T-cell (primary cell): ENCODE results near the gene CLOCK. TPM values are rescaled to one million over a fixed set of nuclear protein-coding genes. Genes with fewer than 3 reads are reported as not detected.

ENCODE experiments used
- ATAC-seq, 4 experiments: fragments of 200-7000 bp in 3 of 4; fragments of 150-1000 bp in 1 of 4; cut with Tn5 transposase; replicated peaks in 1 of 4; 1 replicate in 3 of 4; 2 replicates in 1 of 4; pipeline ENCODE4 v1.10.0; 2021; ENCODE audit warnings: moderate library complexity in 3 of 4, mild to moderate bottlenecking in 2 of 4, moderate number of reproducible peaks in 1 of 4
- CTCF ChIA-PET, 2 donors: fragments of 300-600 bp; sonication (Branson Sonifier 250); formaldehyde crosslinking; loops; one replicate each; lab custom pipeline; 2022; ENCODE audit warnings: antibody characterized with exemption in 2 of 2; lab: Charles Lee
- POLR2A ChIA-PET, 2 donors: fragments of 300-600 bp; sonication (Branson Sonifier 250); formaldehyde crosslinking; loops; one replicate each; lab custom pipeline; 2022; ENCODE audit warnings: antibody characterized with exemption in 2 of 2; lab: Charles Lee
- DNase-seq, 35 experiments: peaks; one replicate each; pipeline versions ENCODE4 v3.0.0 to v3.0.0-alpha.2; 2013 to 2023
- H3K27ac ChIP-seq: one replicate; pipeline ENCODE4 v1.5.1; 2013; ENCODE audit warnings: low read length
- H3K27me3 ChIP-seq, 2 experiments: replicated peaks in 1 of 2; 1 replicate in 1 of 2; 2 replicates in 1 of 2; pipeline versions ENCODE4 v1.6.1 to v1.7.0; 2013; ENCODE audit warnings: low read length in 1 of 2, mixed read lengths in 1 of 2; ENCODE audit not compliant: control insufficient read depth in 2 of 2, insufficient read depth in 2 of 2; ENCODE audit errors: extremely low read depth in 1 of 2
- H3K36me3 ChIP-seq, 2 donors: 1 replicate in 1 of 2; 2 replicates in 1 of 2; pipeline versions ENCODE4 v1.6.1 to v1.7.0; 2013; ENCODE audit warnings: low read length in 1 of 2; ENCODE audit not compliant: control insufficient read depth in 2 of 2, insufficient read depth in 1 of 2; ENCODE audit errors: extremely low read depth in 1 of 2
- H3K4me1 ChIP-seq, 2 experiments: 1 replicate in 1 of 2; 2 replicates in 1 of 2; pipeline versions ENCODE4 v1.6.1 to v1.7.0; 2013; ENCODE audit warnings: low read length in 2 of 2, mixed read lengths in 1 of 2; ENCODE audit not compliant: insufficient read depth in 2 of 2, control insufficient read depth in 1 of 2; ENCODE audit errors: extremely low read depth in 1 of 2
- H3K4me3 ChIP-seq, 2 donors: 1 replicate in 1 of 2; 2 replicates in 1 of 2; pipeline versions ENCODE4 v1.5.1 to v1.7.0; 2013; ENCODE audit warnings: mild to moderate bottlenecking in 2 of 2, low read length in 1 of 2, moderate library complexity in 1 of 2; ENCODE audit not compliant: control insufficient read depth in 1 of 2; ENCODE audit errors: extremely low read depth in 1 of 2
- H3K9me3 ChIP-seq: 2 replicates; pipeline ENCODE4 v1.7.0; 2013
- H3K27ac Mint-ChIP-seq, 2 donors: one replicate each; pipeline ENCODE4 v1.8.0; 2020 to 2021; ENCODE audit warnings: mild to moderate bottlenecking in 2 of 2, mixed read lengths in 2 of 2
- H3K27me3 Mint-ChIP-seq, 2 donors: one replicate each; pipeline ENCODE4 v1.8.0; 2021 to 2022; ENCODE audit warnings: mixed read lengths in 2 of 2
- H3K36me3 Mint-ChIP-seq: one replicate; pipeline ENCODE4 v1.8.0; 2021; ENCODE audit warnings: mixed read lengths
- H3K4me1 Mint-ChIP-seq, 3 donors: one replicate each; pipeline ENCODE4 v1.8.0; 2020 to 2022; ENCODE audit warnings: mixed read lengths in 3 of 3, mild to moderate bottlenecking in 1 of 3
- H3K4me3 Mint-ChIP-seq, 3 donors: one replicate each; pipeline ENCODE4 v1.8.0; 2020 to 2022; ENCODE audit warnings: mild to moderate bottlenecking in 3 of 3, mixed read lengths in 3 of 3, moderate library complexity in 3 of 3
- H3K9me3 Mint-ChIP-seq, 3 donors: one replicate each; pipeline ENCODE4 v1.8.0; 2020 to 2022; ENCODE audit warnings: mixed read lengths in 3 of 3
- whole genome bisulfite sequencing: methylation state at CpG from one replicate; pipeline ENCODE4 v1.1.5; 2013; ENCODE audit warnings: missing lambda C conversion rate; ENCODE audit not compliant: insufficient coverage; 5-methylcytosine and 5-hydroxymethylcytosine counted together
- total RNA-seq, 35 experiments: library from RNA in 6 of 35; stranded (reverse) in 6 of 35; fragments of 120-200 nt in 1 of 35; gene quantifications; one replicate each; pipeline versions ENCODE4 v1.2.1 to v1.2.4 and lab custom pipeline; 2013 to 2026

Gene CLOCK
- total RNA-seq, 5 donors from 2014 or later (not counting 1 experiment from before 2014, with no cell fraction given): 9.5 to 16.0 (median 11.6) TPM

GRCh38 chr4:55488716-55489115 is 58.0 kb downstream of the CLOCK start:
- Histone ChIP-seq H3K4me3 (no peak overlapping the region), H3K36me3 (peaks cover 0 to 13% of the 10 kb centered on the region in 2 donors), H3K27me3 (no peaks in the 10 kb centered on the region), H3K9me3 (no peaks in the 10 kb centered on the region), H3K4me1 (no peaks in the 10 kb centered on the region), H3K27ac (no peak overlapping the region)
- ChIA-PET CTCF (no interaction called here), POLR2A (no interaction called here)
- ATAC-seq (no peak), DNase-seq (no peak)
- H3K4me3 Mint-ChIP-seq: no peak overlapping the region
- H3K27me3 Mint-ChIP-seq: no peaks in the 10 kb centered on the region
- WGBS: 100% methylated on average over 1 of the region's 3 CpGs
- no peaks in the 10 kb centered on the region for H3K9me3 Mint-ChIP-seq
- H3K27ac Mint-ChIP-seq: no peak overlapping the region
- H3K36me3 Mint-ChIP-seq: peaks cover 17% of the 10 kb centered on the region
- H3K4me1 Mint-ChIP-seq: peaks cover 5 to 16% (median 12%) of the 10 kb centered on the region in 3 donors

GRCh38 chr4:55485821-55486220 is 60.9 kb downstream of the CLOCK start:
- Histone ChIP-seq H3K4me1 (no peaks in the 10 kb centered on the region), H3K27ac (no peak overlapping the region), H3K27me3 (no peaks in the 10 kb centered on the region), H3K36me3 (peaks cover 0 to 15% of the 10 kb centered on the region in 2 donors), H3K9me3 (no peaks in the 10 kb centered on the region), H3K4me3 (no peak overlapping the region)
- Mint-ChIP-seq H3K9me3 (no peaks in the 10 kb centered on the region), H3K4me3 (no peak overlapping the region), H3K27me3 (no peaks in the 10 kb centered on the region), H3K27ac (no peak overlapping the region), H3K4me1 (peaks cover 0 to 3% (median 2%) of the 10 kb centered on the region in 3 donors), H3K36me3 (peaks cover 22% of the 10 kb centered on the region)
- ATAC-seq (no peak), DNase-seq (no peak)
- POLR2A ChIA-PET: no interaction called here
- CTCF ChIA-PET: no interaction called here
- WGBS: no CpG with 5 or more reads among the region's 1 CpG

- DNase-seq: no peak
- H3K9me3 ChIP-seq: no peaks in the 10 kb centered on the region
- Mint-ChIP-seq H3K9me3 (no peaks in the 10 kb centered on the region), H3K4me1 (no peaks in the 10 kb centered on the region), H3K4me3 (no peak overlapping the region), H3K27ac (no peak overlapping the region), H3K27me3 (no peaks in the 10 kb centered on the region), H3K36me3 (peaks cover 18% of the 10 kb centered on the region)
- CTCF ChIA-PET: no interaction called here
- no peak overlapping the region for H3K27ac ChIP-seq
- H3K36me3 ChIP-seq: peaks cover 0 to 8% of the 10 kb centered on the region in 2 donors
- H3K4me3 ChIP-seq: no peak overlapping the region
- no peaks in the 10 kb centered on the region for H3K4me1 ChIP-seq
- ATAC-seq: no peak
- POLR2A ChIA-PET: no interaction called here
- H3K27me3 ChIP-seq: no peaks in the 10 kb centered on the region
- 100% methylated on average over 1 of the region's 5 CpGs for WGBS
Observed at GRCh38 chr4:55483315-55483714, 63.4 kb downstream of the CLOCK start.

- H3K27ac ChIP-seq: no peak overlapping the region
- no CpG with 5 or more reads among the region's 6 CpGs for WGBS
- no peak for DNase-seq
Observed at GRCh38 chr4:55475394-55476243, 71.1 kb downstream of the CLOCK start.

GRCh38 chr4:55469979-55470378 is 76.7 kb downstream of the CLOCK start:
- H3K36me3 Mint-ChIP-seq: peaks cover 30% of the 10 kb centered on the region
- ChIA-PET POLR2A (interaction anchor here in 1 of 2 donors (0.6 kb wide), 1 partner anchor 31 kb away, joined by 5 read pairs; no protein-coding TSS in a partner anchor), CTCF (interaction anchor here in 1 of 2 donors (0.6 kb wide), 1 partner anchor 1580 kb away, joined by 3 read pairs; no protein-coding TSS in a partner anchor)
- H3K27ac Mint-ChIP-seq: no peak overlapping the region
- DNase-seq (no peak), ATAC-seq (no peak)
- no peak overlapping the region for H3K4me3 Mint-ChIP-seq
- no CpG with 5 or more reads among the region's 1 CpG for WGBS
- no peaks in the 10 kb centered on the region for H3K4me1 Mint-ChIP-seq
- Histone ChIP-seq H3K4me3 (no peak overlapping the region), H3K27ac (no peak overlapping the region), H3K9me3 (no peaks in the 10 kb centered on the region), H3K27me3 (no peaks in the 10 kb centered on the region), H3K4me1 (no peaks in the 10 kb centered on the region), H3K36me3 (peaks cover 0 to 40% of the 10 kb centered on the region in 2 donors)
- H3K27me3 Mint-ChIP-seq: no peaks in the 10 kb centered on the region
- peaks cover 0 to 8% (median 3%) of the 10 kb centered on the region in 3 donors for H3K9me3 Mint-ChIP-seq

More at GRCh38 chr4:55475394-55476243, 71.1 kb downstream of the CLOCK start:
- H3K27me3 ChIP-seq: no peaks in the 10 kb centered on the region
- ChIA-PET CTCF (interaction anchor here in 1 of 2 donors (0.8 kb wide), 1 partner anchor 148 kb away, joined by 3 read pairs; no protein-coding TSS in a partner anchor), POLR2A (no interaction called here)
- H3K36me3 Mint-ChIP-seq: peaks cover 36% of the 10 kb centered on the region
- H3K4me1 ChIP-seq: no peaks in the 10 kb centered on the region
- H3K9me3 ChIP-seq: no peaks in the 10 kb centered on the region
- H3K4me3 ChIP-seq: no peak overlapping the region
- H3K27me3 Mint-ChIP-seq: no peaks in the 10 kb centered on the region
- peaks cover 0 to 23% of the 10 kb centered on the region in 2 donors for H3K36me3 ChIP-seq
- ATAC-seq: no peak
- H3K27ac Mint-ChIP-seq: no peak overlapping the region
- no peaks in the 10 kb centered on the region for H3K9me3 Mint-ChIP-seq
- no peak overlapping the region for H3K4me3 Mint-ChIP-seq
- H3K4me1 Mint-ChIP-seq: no peaks in the 10 kb centered on the region

- H3K36me3 Mint-ChIP-seq: peaks cover 28% of the 10 kb centered on the region
- ChIA-PET POLR2A (no interaction called here), CTCF (no interaction called here)
- DNase-seq: no peak
- Histone ChIP-seq H3K27me3 (no peaks in the 10 kb centered on the region), H3K4me3 (no peak overlapping the region), H3K36me3 (peaks cover 0 to 36% of the 10 kb centered on the region in 2 donors), H3K27ac (no peak overlapping the region), H3K9me3 (no peaks in the 10 kb centered on the region), H3K4me1 (no peaks in the 10 kb centered on the region)
- H3K9me3 Mint-ChIP-seq: peaks cover 0 to 8% (median 3%) of the 10 kb centered on the region in 3 donors
- WGBS: 100% methylated on average over 1 of the region's 2 CpGs
- ATAC-seq: no peak
- H3K27ac Mint-ChIP-seq: no peak overlapping the region
- no peaks in the 10 kb centered on the region for H3K4me1 Mint-ChIP-seq
- H3K4me3 Mint-ChIP-seq: no peak overlapping the region
- no peaks in the 10 kb centered on the region for H3K27me3 Mint-ChIP-seq
Observed at GRCh38 chr4:55468724-55469123, 78.0 kb downstream of the CLOCK start.
